HCT116 (cell line): ENCODE measurements around the gene KCNK3. TPM values are rescaled to one million over a fixed set of nuclear protein-coding genes. Genes with fewer than 3 reads are reported as not detected.

ENCODE experiments used
- ATAC-seq: fragments of 200-7000 bp; cut with Tn5 transposase; 2 replicates; pipeline ENCODE4 v1.9.1; 2020; ENCODE audit warnings: mild to moderate bottlenecking, moderate library complexity
- BruUV-seq: library from RNA; stranded (reverse); fragments of 400-500 nt; replicated peaks from 2 replicates; lab custom pipeline; 2021; lab: Mats Ljungman, UMichigan
- CTCF ChIA-PET: fragments of 300-600 bp; sonication (Branson Sonifier 250); formaldehyde crosslinking; loops from one replicate; lab custom pipeline; 2021; ENCODE audit warnings: antibody characterized with exemption; lab: Charles Lee
- POLR2A ChIA-PET: fragments of 300-600, 350-600 bp; sonication (Branson Sonifier 250); formaldehyde crosslinking; loops from one replicate; lab custom pipeline; 2021; ENCODE audit warnings: antibody characterized with exemption; lab: Charles Lee
- RAD21 ChIA-PET, 2 experiments: fragments of 300-600 bp; sonication (Branson Sonifier 250); formaldehyde crosslinking; loops; one replicate each; lab custom pipeline; 2023; ENCODE audit warnings: low total read pairs in 2 of 2; ENCODE audit not compliant: uncharacterized antibody in 2 of 2, unreplicated experiment in 2 of 2, low non-redundant PET in 1 of 2; lab: Charles Lee
- DNase-seq: peaks from one replicate; pipeline ENCODE4 v3.0.0-alpha.2; 2010; ENCODE audit warnings: low read depth, low spot score
- H2AFZ ChIP-seq: fragments of 200-600 bp; shearing (Covaris generic), sonication (generic); 2 replicates; pipeline ENCODE4 v1.6.1; 2017; ENCODE audit warnings: low read depth, mixed run types, mixed read lengths, antibody characterized with exemption, low read length; ENCODE audit not compliant: poor library complexity, severe bottlenecking
- H3K27ac ChIP-seq: 2 replicates; pipeline ENCODE4 v1.5.1; 2012; ENCODE audit warnings: low read depth, low read length
- H3K27me3 ChIP-seq: fragments of 200-600 bp; sonication (generic); 2 replicates; pipeline ENCODE4 v1.6.1; 2016; ENCODE audit warnings: mixed run types, low read length, mixed read lengths; ENCODE audit not compliant: insufficient read depth
- H3K36me3 ChIP-seq, 2 experiments: fragments of 200-500 bp in 1 of 2; fragments of 200-600 bp in 1 of 2; sonication (Bioruptor generic) in 1 of 2; sonication (generic) in 1 of 2; 2 replicates each; pipeline versions ENCODE4 v1.5.1 to v1.6.1; 2014 to 2016; ENCODE audit warnings: low read length in 2 of 2, inconsistent platforms in 1 of 2, mixed read lengths in 1 of 2, mixed run types in 1 of 2; ENCODE audit not compliant: insufficient read depth in 2 of 2, control insufficient read depth in 1 of 2
- H3K4me1 ChIP-seq, 2 experiments: fragments of 200-600 bp in 1 of 2; sonication (generic) in 1 of 2; 2 replicates each; pipeline versions ENCODE4 v1.5.1 to v1.6.1; 2012 to 2017; ENCODE audit warnings: low read length in 2 of 2, inconsistent platforms in 1 of 2, mild to moderate bottlenecking in 1 of 2, mixed read lengths in 1 of 2, mixed run types in 1 of 2, moderate library complexity in 1 of 2; ENCODE audit not compliant: insufficient read depth in 2 of 2, control insufficient read depth in 1 of 2
- H3K4me2 ChIP-seq: fragments of 200-600 bp; sonication (generic); 2 replicates; pipeline ENCODE4 v1.6.1; 2017; ENCODE audit warnings: mixed run types, low read length, mixed read lengths
- H3K4me3 ChIP-seq, 2 experiments: fragments of 200-600 bp in 1 of 2; sonication (generic) in 1 of 2; replicated peaks in 1 of 2; 2 replicates each; pipeline ENCODE4 v1.5.1; 2011 to 2016; ENCODE audit warnings: low read length in 2 of 2, control low read depth in 1 of 2, low read depth in 1 of 2, mild to moderate bottlenecking in 1 of 2, mixed read lengths in 1 of 2, mixed run types in 1 of 2
- H3K79me2 ChIP-seq: fragments of 200-600 bp; sonication (generic); 2 replicates; pipeline ENCODE4 v1.6.1; 2017; ENCODE audit warnings: mild to moderate bottlenecking, mixed run types, low read length, moderate library complexity, mixed read lengths; ENCODE audit not compliant: insufficient read depth
- H3K9ac ChIP-seq: fragments of 200-600 bp; sonication (generic); 2 replicates; pipeline ENCODE4 v1.6.1; 2016; ENCODE audit warnings: low read length, mixed read lengths
- H3K9me2 ChIP-seq: fragments of 200-600 bp; sonication (generic), shearing (Covaris generic); 2 replicates; pipeline ENCODE4 v1.6.1; 2017; ENCODE audit warnings: mixed run types, mild to moderate bottlenecking, moderate library complexity; ENCODE audit not compliant: insufficient read depth
- H3K9me3 ChIP-seq, 2 experiments: fragments of 200-500 bp in 1 of 2; fragments of 200-600 bp in 1 of 2; sonication (Bioruptor generic) in 1 of 2; sonication (generic) in 1 of 2; 2 replicates each; pipeline ENCODE4 v1.6.1; 2014 to 2017; ENCODE audit warnings: low read length in 2 of 2, mixed read lengths in 2 of 2, inconsistent platforms in 1 of 2, low read depth in 1 of 2, mild to moderate bottlenecking in 1 of 2, mixed run types in 1 of 2, moderate library complexity in 1 of 2; ENCODE audit not compliant: control insufficient read depth in 1 of 2, insufficient read depth in 1 of 2
- H4K20me1 ChIP-seq: fragments of 200-600 bp; sonication (generic), shearing (Covaris generic); 2 replicates; pipeline ENCODE4 v1.6.1; 2017; ENCODE audit warnings: mixed run types, mild to moderate bottlenecking, moderate library complexity; ENCODE audit not compliant: insufficient read depth
- ATF3 ChIP-seq: IDR thresholded peaks from 2 replicates; pipeline ENCODE4 v1.6.1; 2012
- CBX3 ChIP-seq: IDR thresholded peaks from 2 replicates; pipeline ENCODE4 v1.6.1; 2012; ENCODE audit warnings: low read depth
- CEBPB ChIP-seq: IDR thresholded peaks from 2 replicates; pipeline ENCODE4 v1.6.1; 2012; ENCODE audit warnings: low read depth
- CTCF ChIP-seq, 3 experiments: fragments of 200-600 bp in 1 of 3; sonication (generic) in 1 of 3; IDR thresholded peaks in 2 of 3; conservative IDR thresholded peaks in 1 of 3; 2 replicates each; pipeline ENCODE4 v1.5.1; 2012 to 2017; ENCODE audit warnings: low read depth in 2 of 3, low read length in 2 of 3, antibody characterized with exemption in 1 of 3, borderline replicate concordance in 1 of 3, control low read depth in 1 of 3, mild to moderate bottlenecking in 1 of 3, mixed read lengths in 1 of 3, mixed run types in 1 of 3, moderate library complexity in 1 of 3; ENCODE audit not compliant: insufficient read depth in 1 of 3
- EGR1 ChIP-seq: IDR thresholded peaks from 2 replicates; pipeline ENCODE4 v1.6.1; 2012; ENCODE audit warnings: low read depth
- ELF1 ChIP-seq: IDR thresholded peaks from 2 replicates; pipeline ENCODE4 v1.6.1; 2012; ENCODE audit warnings: low read depth, borderline replicate concordance
- EZH2 ChIP-seq: fragments of 200-600 bp; sonication (generic); IDR thresholded peaks from 2 replicates; pipeline ENCODE4 v1.6.1; 2017; ENCODE audit warnings: antibody characterized with exemption, mixed run types
- EZH2phosphoT487 ChIP-seq: fragments of 200-600 bp; IDR thresholded peaks from 2 replicates; pipeline ENCODE4 v1.6.1; 2018; ENCODE audit warnings: antibody characterized with exemption, borderline replicate concordance
- FOSL1 ChIP-seq: IDR thresholded peaks from 2 replicates; pipeline ENCODE4 v1.6.1; 2012; ENCODE audit warnings: low read depth
- JUND ChIP-seq: IDR thresholded peaks from 2 replicates; pipeline ENCODE4 v1.6.1; 2012
- POLR2A ChIP-seq: IDR thresholded peaks from 2 replicates; pipeline ENCODE4 v1.7.0; 2011; ENCODE audit warnings: borderline replicate concordance; ENCODE audit not compliant: insufficient read depth, insufficient read length; ENCODE audit errors: extremely low read depth
- RAD21 ChIP-seq: IDR thresholded peaks from 2 replicates; pipeline ENCODE4 v1.6.1; 2012; ENCODE audit warnings: low read depth, mild to moderate bottlenecking
- REST ChIP-seq: IDR thresholded peaks from 2 replicates; pipeline ENCODE4 v1.6.1; 2012; ENCODE audit warnings: low read depth
- SIN3A ChIP-seq: IDR thresholded peaks from 2 replicates; pipeline ENCODE4 v1.6.1; 2012; ENCODE audit warnings: low read depth
- SRF ChIP-seq: IDR thresholded peaks from 2 replicates; pipeline ENCODE4 v1.6.1; 2012; ENCODE audit warnings: low read depth
- TCF7L2 ChIP-seq: IDR thresholded peaks from 2 replicates; pipeline ENCODE4 v1.7.0; 2011; ENCODE audit warnings: borderline replicate concordance, inconsistent platforms; ENCODE audit not compliant: insufficient read depth, insufficient read length; ENCODE audit errors: extremely low read depth
- YY1 ChIP-seq: IDR thresholded peaks from 2 replicates; pipeline ENCODE4 v1.6.1; 2011; ENCODE audit warnings: low read length, low read depth, moderate library complexity, mild to moderate bottlenecking; ENCODE audit not compliant: insufficient replicate concordance; ENCODE audit errors: extremely low read depth
- ZBTB33 ChIP-seq: IDR thresholded peaks from 2 replicates; pipeline ENCODE4 v1.6.1; 2011; ENCODE audit warnings: mild to moderate bottlenecking, low read length, moderate library complexity; ENCODE audit not compliant: insufficient replicate concordance; ENCODE audit errors: extremely low read depth
- ZFX ChIP-seq: fragments of 450-650 bp; IDR thresholded peaks from 2 replicates; pipeline ENCODE4 v1.6.1; 2017
- ZNF274 ChIP-seq: fragments of 200-500 bp; sonication (Bioruptor generic); IDR thresholded peaks from 2 replicates; pipeline ENCODE4 v1.6.1; 2014; ENCODE audit warnings: mild to moderate bottlenecking, low read depth, low read length, inconsistent platforms
- intact Hi-C: fragments of 100-400 bp; cut with micrococcal nuclease; formaldehyde crosslinking; loops from 2 replicates; pipeline ENCODE4 v1.10.0; 2022
- total RNA-seq: library from RNA; stranded (reverse); gene quantifications from one replicate; pipeline ENCODE4 v1.2.1, GENCODE V29; 2021; ENCODE audit not compliant: unreplicated experiment

KCNK3 gene
- total RNA-seq, 1 experiment from 2014 or later = 0.71 TPM

GRCh38 chr2:26706093-26706492 is 13.6 kb downstream of the KCNK3 start:
- H3K9ac ChIP-seq = no peak overlapping the region
- H3K4me3 ChIP-seq = no peak overlapping the region
- TF ChIP-seq ZNF274 (no peak), REST (no peak), SIN3A (no peak), CEBPB (no peak), FOSL1 (no peak), ELF1 (no peak), TCF7L2 (no peak), RAD21 (no peak), ATF3 (no peak), CTCF (IDR thresholded peaks at IDR 0.05 in 2 of 3, conservative IDR thresholded peaks at IDR 0.05 in 1 of 3; ENCODE audit: borderline replicate concordance in 1 of 3, insufficient read depth in 1 of 3, low read depth in 2 of 3, low read length in 2 of 3) (no peak), EZH2 (no peak), YY1 (no peak), ZFX (no peak), EZH2phosphoT487 (no peak), SRF (no peak), JUND (no peak), POLR2A (no peak), ZBTB33 (no peak), CBX3 (no peak), EGR1 (no peak)
- H3K79me2 ChIP-seq = no peaks in the 10 kb centered on the region
- ChIA-PET CTCF (no interaction called here), RAD21 (no interaction called here), POLR2A (interaction anchor here (1.1 kb wide), 1 partner anchor 10 kb away, joined by 3 read pairs; no protein-coding TSS in a partner anchor)
- H3K4me1 ChIP-seq = no peaks in the 10 kb centered on the region
- H3K9me3 ChIP-seq = no peaks in the 10 kb centered on the region
- H3K9me2 ChIP-seq = no peaks in the 10 kb centered on the region
- no peaks in the 10 kb centered on the region for H3K27me3 ChIP-seq
- H3K27ac ChIP-seq = no peak overlapping the region
- no peak overlapping the region for H2AFZ ChIP-seq
- no TSS peak for BruUV-seq
- intact Hi-C loops = no loop called here
- ATAC-seq (no peak), DNase-seq (no peak)
- H4K20me1 ChIP-seq = no peaks in the 10 kb centered on the region
- H3K36me3 ChIP-seq = no peaks in the 10 kb centered on the region
- no peak overlapping the region for H3K4me2 ChIP-seq
